Activated CD4-positive, CD25-positive, alpha-beta regulatory T cell treated with anti-CD3 and anti-CD28 coated beads, Interleukin-2, amount 50 U/mL, for 72 hours (primary cell): Measurements from ENCODE around the gene ABI3BP.

Source experiments
- DNase-seq: peaks from one replicate; pipeline ENCODE4 v3.0.0; 2021

The ABI3BP gene

GRCh38 chr3:100813828-100814227, 179.4 kb downstream of the ABI3BP start:
- no peak for DNase-seq

GRCh38 chr3:100811779-100812507, 181.3 kb downstream of the ABI3BP start:
- DNase-seq: no peak

- DNase-seq: no peak
These were observed 182.6 kb downstream of the ABI3BP start for GRCh38 chr3:100810671-100811070.

GRCh38 chr3:100804631-100805030, 188.6 kb downstream of the ABI3BP start:
- DNase-seq: no peak

GRCh38 chr3:100803711-100804110, 189.5 kb downstream of the ABI3BP start:
- DNase-seq: no peak

- no peak for DNase-seq
These were observed 191.1 kb downstream of the ABI3BP start for GRCh38 chr3:100802126-100802525.

- DNase-seq: no peak
These were observed 195.2 kb downstream of the ABI3BP start for GRCh38 chr3:100798012-100798411.

GRCh38 chr3:100796556-100796955, 196.7 kb downstream of the ABI3BP start:
- DNase-seq: no peak

GRCh38 chr3:100789579-100789978, 203.6 kb downstream of the ABI3BP start:
- no peak for DNase-seq

- no peak for DNase-seq
These were observed 209.6 kb downstream of the ABI3BP start for GRCh38 chr3:100783619-100784018.

GRCh38 chr3:100782906-100783305, 210.3 kb downstream of the ABI3BP start:
- no peak for DNase-seq

GRCh38 chr3:100782348-100782747, 210.9 kb downstream of the ABI3BP start:
- no peak for DNase-seq

GRCh38 chr3:100781301-100781700, 211.9 kb downstream of the ABI3BP start:
- DNase-seq: no peak

- DNase-seq: no peak
These were observed 213.1 kb downstream of the ABI3BP start for GRCh38 chr3:100780071-100780622.

GRCh38 chr3:100779480-100779879, 213.7 kb downstream of the ABI3BP start:
- DNase-seq: no peak

GRCh38 chr3:100777271-100777670, 215.9 kb downstream of the ABI3BP start:
- no peak for DNase-seq

- DNase-seq: no peak
These were observed 216.5 kb downstream of the ABI3BP start for GRCh38 chr3:100776746-100777145.

GRCh38 chr3:100776097-100776729, 217.0 kb downstream of the ABI3BP start:
- DNase-seq: no peak

- no peak for DNase-seq
These were observed 217.6 kb downstream of the ABI3BP start for GRCh38 chr3:100775669-100776068.

- DNase-seq: no peak
These were observed 218.0 kb downstream of the ABI3BP start for GRCh38 chr3:100775226-100775625.

GRCh38 chr3:100769693-100770092, 223.5 kb downstream of the ABI3BP start:
- no peak for DNase-seq

GRCh38 chr3:100766069-100766468, 227.2 kb downstream of the ABI3BP start:
- DNase-seq: no peak

- no peak for DNase-seq
These were observed 227.7 kb downstream of the ABI3BP start for GRCh38 chr3:100765437-100765975.

GRCh38 chr3:100761951-100762350, 231.3 kb downstream of the ABI3BP start:
- DNase-seq: no peak
